Astrocyte (in vitro differentiated cells and primary cell): ENCODE measurements around the gene SIRPB2. TPM values are rescaled to one million over a fixed set of nuclear protein-coding genes. Genes with fewer than 3 reads are reported as not detected.

ENCODE experiments used
- DNase-seq: peaks from one replicate; pipeline ENCODE4 v3.0.0-alpha.2; 2010; ENCODE audit warnings: low read depth
- FAIRE-seq: peaks from 2 replicates; lab custom pipeline; 2011; peaks lifted over from hg19 to GRCh38; lab: Jason Lieb, UNC
- H2AFZ ChIP-seq: 2 replicates; pipeline ENCODE4 v1.6.0; 2012; ENCODE audit warnings: low read depth, low read length, inconsistent platforms
- H3K27ac ChIP-seq: 2 replicates; pipeline ENCODE4 v1.5.1; 2011; ENCODE audit warnings: low read depth, low read length, inconsistent platforms
- H3K27me3 ChIP-seq: 2 replicates; pipeline ENCODE4 v1.6.0; 2011; ENCODE audit warnings: low read length, inconsistent platforms; ENCODE audit not compliant: insufficient read depth
- H3K36me3 ChIP-seq: 2 replicates; pipeline ENCODE4 v1.5.1; 2011; ENCODE audit warnings: low read length, inconsistent platforms; ENCODE audit not compliant: insufficient read depth
- H3K4me1 ChIP-seq: 2 replicates; pipeline ENCODE4 v1.5.1; 2011; ENCODE audit warnings: low read length, inconsistent platforms; ENCODE audit not compliant: insufficient read depth
- H3K4me2 ChIP-seq: 2 replicates; pipeline ENCODE4 v1.6.0; 2012; ENCODE audit warnings: low read length, inconsistent platforms
- H3K4me3 ChIP-seq: 2 replicates; pipeline ENCODE4 v1.5.1; 2011; ENCODE audit warnings: low read depth, mild to moderate bottlenecking, low read length, inconsistent platforms; ENCODE audit not compliant: insufficient read depth
- H3K79me2 ChIP-seq: 2 replicates; pipeline ENCODE4 v1.6.0; 2012; ENCODE audit warnings: mild to moderate bottlenecking, low read length, inconsistent platforms; ENCODE audit not compliant: insufficient read depth
- H3K9ac ChIP-seq: 2 replicates; pipeline ENCODE4 v1.6.0; 2012; ENCODE audit warnings: mild to moderate bottlenecking, low read length, inconsistent platforms
- H3K9me3 ChIP-seq: 2 replicates; pipeline ENCODE4 v1.5.1; 2012; ENCODE audit warnings: low read depth, mild to moderate bottlenecking, low read length, inconsistent platforms; ENCODE audit not compliant: insufficient read depth
- H4K20me1 ChIP-seq: 2 replicates; pipeline ENCODE4 v1.6.0; 2012; ENCODE audit warnings: low read length, inconsistent platforms; ENCODE audit not compliant: insufficient read depth
- H3K27ac Mint-ChIP-seq: one replicate; pipeline ENCODE4 v1.8.0; 2021; ENCODE audit warnings: mild to moderate bottlenecking, mixed read lengths; ENCODE audit not compliant: unreplicated experiment
- H3K27me3 Mint-ChIP-seq: one replicate; pipeline ENCODE4 v1.8.0; 2021; ENCODE audit warnings: low read depth, mixed read lengths; ENCODE audit not compliant: unreplicated experiment
- H3K36me3 Mint-ChIP-seq: one replicate; pipeline ENCODE4 v1.8.0; 2021; ENCODE audit warnings: low read depth, mixed read lengths; ENCODE audit not compliant: unreplicated experiment
- H3K4me1 Mint-ChIP-seq: one replicate; pipeline ENCODE4 v1.8.0; 2021; ENCODE audit warnings: low read depth, mixed read lengths; ENCODE audit not compliant: unreplicated experiment
- H3K4me3 Mint-ChIP-seq: one replicate; pipeline ENCODE4 v1.8.0; 2021; ENCODE audit warnings: mild to moderate bottlenecking, moderate library complexity, mixed read lengths; ENCODE audit not compliant: unreplicated experiment
- H3K9me3 Mint-ChIP-seq: one replicate; pipeline ENCODE4 v1.8.0; 2021; ENCODE audit warnings: mild to moderate bottlenecking, mixed read lengths; ENCODE audit not compliant: unreplicated experiment
- CTCF ChIP-seq: IDR thresholded peaks from 2 replicates; pipeline ENCODE4 v1.5.1; 2011; ENCODE audit warnings: low read depth, mild to moderate bottlenecking, inconsistent platforms, low read length, moderate library complexity; ENCODE audit not compliant: insufficient read depth
- EZH2 ChIP-seq: IDR thresholded peaks from 2 replicates; pipeline ENCODE4 v1.6.1; 2012; ENCODE audit warnings: mild to moderate bottlenecking, low read length, inconsistent platforms; ENCODE audit not compliant: insufficient read depth
- total RNA-seq: library from RNA; stranded (reverse); gene quantifications from 2 replicates; pipeline ENCODE4 v1.2.1, GENCODE V29; 2021

Gene SIRPB2
- total RNA-seq, 1 donor from 2014 or later: not detected

- Mint-ChIP-seq H3K36me3 (peaks cover 29% of the 10 kb centered on the region), H3K27me3 (no peaks in the 10 kb centered on the region), H3K27ac (no peak overlapping the region), H3K4me1 (no peaks in the 10 kb centered on the region), H3K9me3 (no peaks in the 10 kb centered on the region), H3K4me3 (no peak overlapping the region)
- Histone ChIP-seq H3K36me3 (peaks cover 43% of the 10 kb centered on the region), H3K9me3 (no peaks in the 10 kb centered on the region), H3K27me3 (no peaks in the 10 kb centered on the region), H4K20me1 (peaks cover 17% of the 10 kb centered on the region), H3K79me2 (no peaks in the 10 kb centered on the region), H3K9ac (no peak overlapping the region), H3K4me2 (no peak overlapping the region), H3K27ac (no peak overlapping the region), H2AFZ (no peak overlapping the region), H3K4me3 (no peak overlapping the region), H3K4me1 (no peaks in the 10 kb centered on the region)
- FAIRE-seq: no peak
- TF ChIP-seq EZH2 (no peak), CTCF (no peak)
- no peak for DNase-seq
These were observed 50.1 kb downstream of the SIRPB2 start for GRCh38 chr20:1441133-1441532.

- H3K27me3 ChIP-seq: no peaks in the 10 kb centered on the region
- Mint-ChIP-seq H3K36me3 (peaks cover 23% of the 10 kb centered on the region), H3K4me1 (no peaks in the 10 kb centered on the region), H3K9me3 (no peaks in the 10 kb centered on the region), H3K27ac (no peak overlapping the region), H3K27me3 (no peaks in the 10 kb centered on the region), H3K4me3 (no peak overlapping the region)
- peak; percentile 39 for TF ChIP-seq CTCF
- TF ChIP-seq EZH2: no peak
- H3K4me3 ChIP-seq: no peak overlapping the region
- no peak overlapping the region for H3K9ac ChIP-seq
- no peak for FAIRE-seq
- H3K36me3 ChIP-seq: peaks cover 33% of the 10 kb centered on the region
- no peaks in the 10 kb centered on the region for H3K79me2 ChIP-seq
- peaks cover 12% of the 10 kb centered on the region for H4K20me1 ChIP-seq
- H3K9me3 ChIP-seq: no peaks in the 10 kb centered on the region
- H2AFZ ChIP-seq: no peak overlapping the region
- no peak overlapping the region for H3K27ac ChIP-seq
- DNase-seq: no peak
- H3K4me2 ChIP-seq: no peak overlapping the region
- H3K4me1 ChIP-seq: peaks cover under 1% of the 10 kb centered on the region
These were observed 51.2 kb downstream of the SIRPB2 start for GRCh38 chr20:1440024-1440423.

- Mint-ChIP-seq H3K36me3 (peaks cover 13% of the 10 kb centered on the region), H3K9me3 (no peaks in the 10 kb centered on the region), H3K4me3 (no peak overlapping the region), H3K4me1 (no peaks in the 10 kb centered on the region), H3K27ac (no peak overlapping the region), H3K27me3 (no peaks in the 10 kb centered on the region)
- TF ChIP-seq EZH2 (no peak), CTCF (no peak)
- Histone ChIP-seq H3K9me3 (no peaks in the 10 kb centered on the region), H2AFZ (no peak overlapping the region), H4K20me1 (peaks cover 7% of the 10 kb centered on the region), H3K79me2 (no peaks in the 10 kb centered on the region), H3K9ac (no peak overlapping the region), H3K4me1 (peaks cover 9% of the 10 kb centered on the region), H3K4me2 (no peak overlapping the region), H3K27ac (no peak overlapping the region), H3K36me3 (peaks cover 23% of the 10 kb centered on the region), H3K4me3 (no peak overlapping the region), H3K27me3 (no peaks in the 10 kb centered on the region)
- FAIRE-seq (no peak), DNase-seq (no peak)
These were observed 52.9 kb downstream of the SIRPB2 start for GRCh38 chr20:1438361-1438760.
